HFF-Myc (cell line): Measurements from ENCODE around the gene CEP55.

ENCODE experiments used
- DNase-seq: peaks from one replicate; pipeline ENCODE4 v3.0.0-alpha.2; 2011; ENCODE audit warnings: low read depth; ENCODE audit errors: extremely low read depth
- H3K4me3 ChIP-seq: replicated peaks from 2 replicates; pipeline ENCODE4 v1.5.1; 2011; ENCODE audit warnings: low read depth, mild to moderate bottlenecking, control low read depth, low read length
- TF ChIP-seq, protein P1 (sequence below): IDR thresholded peaks from 2 replicates; pipeline ENCODE4 v1.5.1; 2012; ENCODE audit warnings: mild to moderate bottlenecking, low read depth, low read length, control low read depth; ENCODE audit errors: missing control alignments

The CEP55 gene

DNA sequence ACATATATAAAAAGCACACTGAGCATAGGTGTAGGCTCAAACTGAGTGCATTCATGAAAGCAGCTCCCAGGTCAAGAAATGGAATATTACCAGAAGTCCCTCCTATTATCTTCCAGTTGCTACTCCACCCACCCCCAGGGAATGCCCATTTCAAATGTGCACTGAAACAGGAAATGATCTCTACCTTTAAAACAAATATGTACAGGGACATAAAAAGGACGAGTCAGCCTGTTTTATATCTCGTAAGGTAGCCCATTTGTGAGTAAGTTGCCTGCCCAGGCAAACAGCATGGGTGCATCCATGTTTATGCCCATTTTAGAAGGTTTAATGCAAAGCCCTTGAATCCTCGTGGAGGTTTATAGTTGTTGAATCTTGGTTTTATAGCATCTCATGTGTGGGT is 80.5 kb downstream of the CEP55 start:
- no peak overlapping the region for H3K4me3 ChIP-seq
- no peak for DNase-seq
- TF ChIP-seq, protein P1, sequence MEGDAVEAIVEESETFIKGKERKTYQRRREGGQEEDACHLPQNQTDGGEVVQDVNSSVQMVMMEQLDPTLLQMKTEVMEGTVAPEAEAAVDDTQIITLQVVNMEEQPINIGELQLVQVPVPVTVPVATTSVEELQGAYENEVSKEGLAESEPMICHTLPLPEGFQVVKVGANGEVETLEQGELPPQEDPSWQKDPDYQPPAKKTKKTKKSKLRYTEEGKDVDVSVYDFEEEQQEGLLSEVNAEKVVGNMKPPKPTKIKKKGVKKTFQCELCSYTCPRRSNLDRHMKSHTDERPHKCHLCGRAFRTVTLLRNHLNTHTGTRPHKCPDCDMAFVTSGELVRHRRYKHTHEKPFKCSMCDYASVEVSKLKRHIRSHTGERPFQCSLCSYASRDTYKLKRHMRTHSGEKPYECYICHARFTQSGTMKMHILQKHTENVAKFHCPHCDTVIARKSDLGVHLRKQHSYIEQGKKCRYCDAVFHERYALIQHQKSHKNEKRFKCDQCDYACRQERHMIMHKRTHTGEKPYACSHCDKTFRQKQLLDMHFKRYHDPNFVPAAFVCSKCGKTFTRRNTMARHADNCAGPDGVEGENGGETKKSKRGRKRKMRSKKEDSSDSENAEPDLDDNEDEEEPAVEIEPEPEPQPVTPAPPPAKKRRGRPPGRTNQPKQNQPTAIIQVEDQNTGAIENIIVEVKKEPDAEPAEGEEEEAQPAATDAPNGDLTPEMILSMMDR: no peak

DNA sequence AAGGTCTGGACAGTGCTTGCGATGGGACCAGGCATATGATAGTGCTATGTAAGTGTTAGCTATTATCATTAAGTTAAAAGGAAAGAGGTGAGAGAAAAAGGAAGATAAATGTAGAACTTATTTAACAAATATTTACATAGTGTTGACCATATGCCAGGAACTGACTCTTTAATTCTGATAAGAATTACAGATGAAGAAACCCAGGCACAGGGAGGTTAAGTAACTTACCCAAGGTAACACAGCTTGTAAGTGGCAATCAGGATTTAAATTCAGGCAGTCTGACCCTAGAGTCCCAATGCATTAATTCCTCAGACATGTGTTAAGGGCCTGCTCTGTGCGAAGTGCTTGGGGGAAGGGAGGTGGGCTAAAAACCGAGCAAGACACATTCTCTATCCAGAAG is 81.2 kb downstream of the CEP55 start:
- H3K4me3 ChIP-seq: no peak overlapping the region
- TF ChIP-seq, protein P1: no peak
- no peak for DNase-seq
